ENCODE measurements around the gene CAPN2. TPM values are rescaled to one million over a fixed set of nuclear protein-coding genes. Genes with fewer than 3 reads are reported as not detected.

The CAPN2 gene
- total RNA-seq, 2 donors from 2014 or later, result 235 to 258 TPM

- TF ChIP-seq CTCF (IDR thresholded peaks at IDR 0.05), result no peak
- Histone ChIP-seq H3K4me3 (peak overlapping the region; percentile 97), H3K27me3 (replicated peaks; ENCODE audit: insufficient read depth) (no peaks in the 10 kb centered on the region), H3K4me1 (ENCODE audit: control insufficient read depth in 1 of 2, low read depth in 2 of 2) (peaks cover 42 to 58% of the 10 kb centered on the region in 2 donors), H3K27ac (peak overlapping the region; percentile 84 to 94), H3K9me3 (no peaks in the 10 kb centered on the region), H3K36me3 (peaks cover 2% of the 10 kb centered on the region)
- no peak for DNase-seq (ENCODE audit: low spot score)
- ATAC-seq (ENCODE audit: insufficient number of reproducible peaks, low FRiP score, low read depth), result peak; percentile 7
These were observed 623 bp downstream of the CAPN2 start for GRCh38 chr1:223712850-223713474.

- H3K4me3 ChIP-seq, result peak overlapping the region; percentile 97
- peaks cover 36 to 51% of the 10 kb centered on the region in 2 donors for H3K4me1 ChIP-seq (ENCODE audit: control insufficient read depth in 1 of 2, low read depth in 2 of 2)
- TF ChIP-seq CTCF (IDR thresholded peaks at IDR 0.05), result no peak
- ATAC-seq (ENCODE audit: insufficient number of reproducible peaks, low FRiP score, low read depth), result no peak
- peaks cover 9% of the 10 kb centered on the region for H3K36me3 ChIP-seq
- no peaks in the 10 kb centered on the region for H3K27me3 ChIP-seq (replicated peaks; ENCODE audit: insufficient read depth)
- H3K27ac ChIP-seq, result peak overlapping the region; percentile 84 to 94
- no peaks in the 10 kb centered on the region for H3K9me3 ChIP-seq
- no peak for DNase-seq (ENCODE audit: low spot score)
These were observed 1.4 kb downstream of the CAPN2 start for GRCh38 chr1:223713546-223714420.

- Histone ChIP-seq H3K4me3 (peak overlapping the region; percentile 97), H3K27ac (no peak overlapping the region), H3K36me3 (peaks cover 15% of the 10 kb centered on the region), H3K27me3 (replicated peaks; ENCODE audit: insufficient read depth) (no peaks in the 10 kb centered on the region), H3K4me1 (ENCODE audit: control insufficient read depth in 1 of 2, low read depth in 2 of 2) (peaks cover 34 to 45% of the 10 kb centered on the region in 2 donors), H3K9me3 (no peaks in the 10 kb centered on the region)
- TF ChIP-seq CTCF (IDR thresholded peaks at IDR 0.05), result no peak
- DNase-seq (ENCODE audit: low spot score), result no peak
- no peak for ATAC-seq (ENCODE audit: insufficient number of reproducible peaks, low FRiP score, low read depth)
These were observed 2.0 kb downstream of the CAPN2 start for GRCh38 chr1:223714421-223714724.

- no peaks in the 10 kb centered on the region for H3K27me3 ChIP-seq (replicated peaks; ENCODE audit: insufficient read depth)
- H3K27ac ChIP-seq, result peak overlapping the region; percentile 14 to 39
- H3K9me3 ChIP-seq, result no peaks in the 10 kb centered on the region
- peak overlapping the region; percentile 44 for H3K4me3 ChIP-seq
- no peak for TF ChIP-seq CTCF (IDR thresholded peaks at IDR 0.05)
- no peak for DNase-seq (ENCODE audit: low spot score)
- peaks cover 21% of the 10 kb centered on the region for H3K36me3 ChIP-seq
- H3K4me1 ChIP-seq (ENCODE audit: control insufficient read depth in 1 of 2, low read depth in 2 of 2), result peaks cover 34 to 46% of the 10 kb centered on the region in 2 donors
- no peak for ATAC-seq (ENCODE audit: insufficient number of reproducible peaks, low FRiP score, low read depth)
These were observed 2.7 kb downstream of the CAPN2 start for GRCh38 chr1:223714849-223715603.

Measured in thoracic aorta (tissue), 2 donors.